ENCODE results near the gene ARHGEF4.
"Not testable (repeated sequence)": the region's sequence is repeated elsewhere in the genome, so short reads cannot be mapped to it uniquely, and the experiment has no call there.

ARHGEF4 gene

GRCh38 chr2:130892793-130893785 lies 56.4 kb downstream of the ARHGEF4 start:
- DNase-seq, result no peak

GRCh38 chr2:130894326-130894942 lies 57.7 kb downstream of the ARHGEF4 start:
- DNase-seq, result no peak

- no peak for DNase-seq
Measured at GRCh38 chr2:130896813-130897212, 60.1 kb downstream of the ARHGEF4 start.

- no peak for DNase-seq
Measured at GRCh38 chr2:130898553-130898952, 61.8 kb downstream of the ARHGEF4 start.

GRCh38 chr2:130899306-130899705 lies 62.6 kb downstream of the ARHGEF4 start:
- DNase-seq, result no peak

DNA sequence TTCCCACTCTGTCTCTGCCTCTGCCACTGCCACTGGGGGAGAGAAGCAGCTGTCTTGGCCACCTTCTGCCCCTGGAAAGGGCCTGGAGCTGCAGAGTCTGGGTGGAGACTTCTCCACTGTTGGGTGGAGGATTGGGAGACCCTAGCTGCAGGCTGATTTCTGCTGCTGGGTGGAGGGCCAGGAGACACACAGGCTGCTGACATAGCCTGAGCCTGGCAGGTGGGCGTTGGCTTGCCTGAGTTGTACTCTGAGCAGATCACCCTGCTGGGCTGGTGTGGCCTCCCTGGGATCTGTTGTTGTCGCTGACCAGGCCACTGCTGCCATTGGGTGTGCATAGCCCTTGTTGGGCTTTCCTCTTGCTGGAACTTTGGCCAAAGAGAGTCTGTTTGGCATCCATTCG lies 64.3 kb downstream of the ARHGEF4 start:
- DNase-seq, result no peak

DNA sequence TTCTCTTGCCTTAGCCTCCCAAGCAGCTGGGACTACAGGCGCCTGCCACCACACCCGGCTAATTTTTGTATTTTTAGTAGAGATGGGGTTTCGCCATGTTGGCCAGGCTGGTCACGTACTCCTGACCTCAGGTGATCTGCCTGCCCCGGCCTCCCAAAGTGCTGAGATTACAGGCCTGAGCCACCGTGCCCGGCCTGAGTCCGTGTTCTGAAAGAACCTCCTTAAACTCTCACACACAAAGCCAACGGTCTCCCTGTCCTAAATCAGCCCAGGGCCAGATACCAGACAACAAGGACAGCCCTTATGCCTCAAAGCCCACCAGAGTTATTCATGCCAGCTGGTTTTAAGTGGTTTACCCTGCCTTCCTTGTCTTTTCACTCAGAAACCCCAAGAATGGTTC lies 64.9 kb downstream of the ARHGEF4 start:
- not testable (repeated sequence) for DNase-seq

GRCh38 chr2:130908832-130909231 lies 72.1 kb downstream of the ARHGEF4 start:
- no peak for DNase-seq

GRCh38 chr2:130910931-130911330 lies 74.2 kb downstream of the ARHGEF4 start:
- DNase-seq, result no peak

DNA sequence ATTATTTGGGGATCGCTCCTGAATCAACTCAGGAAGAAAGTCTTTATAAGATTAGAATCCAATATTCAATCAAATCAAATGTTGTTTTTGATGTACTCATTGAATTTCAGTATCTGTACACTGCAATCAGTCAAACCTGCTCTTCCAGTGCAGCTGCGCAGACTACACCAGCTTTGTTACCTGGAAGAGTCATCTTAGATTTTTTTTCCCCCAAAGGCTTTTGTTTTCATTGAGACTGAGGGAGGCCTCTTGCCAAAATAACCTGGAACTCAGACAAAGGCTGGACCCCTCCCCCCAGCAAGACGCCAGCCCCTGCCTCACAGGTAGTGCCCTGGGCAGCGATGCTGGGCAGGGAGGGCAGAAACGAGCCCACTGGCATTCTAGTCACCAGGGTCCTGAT lies 74.8 kb downstream of the ARHGEF4 start:
- no peak for DNase-seq

GRCh38 chr2:130911996-130912395 lies 75.3 kb downstream of the ARHGEF4 start:
- DNase-seq, result no peak

DNA sequence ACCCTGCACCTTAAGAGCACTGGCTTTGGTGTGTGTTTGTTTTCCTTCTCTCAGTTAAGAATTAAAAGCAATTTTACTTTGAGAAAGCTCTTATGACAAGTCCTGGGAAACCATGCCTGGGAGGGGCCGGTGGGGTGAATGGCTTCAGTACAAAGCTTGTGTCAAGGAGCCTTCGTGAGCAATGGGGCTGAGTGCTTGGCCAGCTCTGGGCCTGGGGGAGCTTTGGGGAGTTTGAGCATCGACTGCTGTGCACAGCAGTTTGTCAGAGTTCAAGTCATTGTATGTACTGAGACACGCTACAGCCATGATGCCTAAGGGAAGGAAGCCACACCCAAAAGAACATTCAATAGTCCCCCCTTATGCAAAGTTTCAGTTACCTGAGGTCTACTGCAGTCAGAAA lies 75.8 kb downstream of the ARHGEF4 start:
- DNase-seq, result no peak

DNA sequence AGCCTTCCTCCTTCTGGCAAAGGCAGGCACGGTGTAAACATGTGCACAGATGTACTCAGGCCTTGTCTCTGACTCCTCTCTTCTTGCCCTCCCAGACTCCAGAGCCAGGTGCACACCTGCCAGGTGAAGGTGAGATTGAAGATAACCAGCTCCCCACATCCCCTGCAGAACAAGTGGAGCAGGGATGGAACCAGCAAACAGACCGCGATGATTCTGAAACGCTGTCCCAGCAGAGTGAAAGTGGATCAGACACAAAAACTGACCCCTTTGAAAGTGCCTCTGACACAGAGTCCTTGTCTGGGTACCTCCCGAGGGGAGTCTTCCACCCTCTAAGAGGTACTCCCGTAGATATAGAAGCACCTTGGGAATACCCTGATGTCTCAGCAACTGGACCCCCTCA lies 77.2 kb downstream of the ARHGEF4 start:
- DNase-seq, result no peak

DNA sequence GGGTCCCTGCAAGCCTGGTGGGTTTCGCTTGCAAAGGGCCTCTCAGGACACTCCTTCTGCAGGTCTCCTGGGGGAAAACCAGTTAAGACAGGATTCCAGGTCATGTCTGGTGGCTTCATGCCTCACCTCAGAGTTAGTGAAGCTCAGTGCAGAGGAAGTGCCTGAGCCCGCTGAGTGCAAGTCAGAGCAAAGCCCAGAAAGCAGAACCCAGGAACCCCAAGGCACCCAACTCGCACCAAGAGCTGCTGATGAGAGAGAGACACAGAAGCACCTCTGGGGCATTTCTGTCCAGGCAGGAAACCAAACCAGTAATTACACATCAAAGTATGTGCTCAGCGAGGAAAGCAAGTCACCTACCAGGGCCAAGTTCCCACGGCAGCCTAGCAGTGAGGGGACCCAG lies 78.4 kb downstream of the ARHGEF4 start:
- DNase-seq, result no peak

GRCh38 chr2:130915595-130916437 lies 79.1 kb downstream of the ARHGEF4 start:
- no peak for DNase-seq

DNA sequence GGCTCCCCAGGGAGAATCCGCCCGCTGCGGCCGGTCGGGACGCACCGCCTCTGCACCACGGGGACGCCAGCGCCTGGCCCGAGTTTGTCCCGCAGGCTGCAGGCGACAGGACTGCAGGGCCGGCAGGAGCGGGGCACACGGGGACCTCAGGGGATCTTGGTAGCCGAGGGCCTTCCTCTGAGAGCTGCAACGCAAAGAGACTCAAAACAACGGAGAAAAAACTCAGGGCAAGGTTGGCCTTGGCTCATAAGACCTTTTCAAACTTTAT lies 79.7 kb downstream of the ARHGEF4 start:
- no peak for DNase-seq

DNA sequence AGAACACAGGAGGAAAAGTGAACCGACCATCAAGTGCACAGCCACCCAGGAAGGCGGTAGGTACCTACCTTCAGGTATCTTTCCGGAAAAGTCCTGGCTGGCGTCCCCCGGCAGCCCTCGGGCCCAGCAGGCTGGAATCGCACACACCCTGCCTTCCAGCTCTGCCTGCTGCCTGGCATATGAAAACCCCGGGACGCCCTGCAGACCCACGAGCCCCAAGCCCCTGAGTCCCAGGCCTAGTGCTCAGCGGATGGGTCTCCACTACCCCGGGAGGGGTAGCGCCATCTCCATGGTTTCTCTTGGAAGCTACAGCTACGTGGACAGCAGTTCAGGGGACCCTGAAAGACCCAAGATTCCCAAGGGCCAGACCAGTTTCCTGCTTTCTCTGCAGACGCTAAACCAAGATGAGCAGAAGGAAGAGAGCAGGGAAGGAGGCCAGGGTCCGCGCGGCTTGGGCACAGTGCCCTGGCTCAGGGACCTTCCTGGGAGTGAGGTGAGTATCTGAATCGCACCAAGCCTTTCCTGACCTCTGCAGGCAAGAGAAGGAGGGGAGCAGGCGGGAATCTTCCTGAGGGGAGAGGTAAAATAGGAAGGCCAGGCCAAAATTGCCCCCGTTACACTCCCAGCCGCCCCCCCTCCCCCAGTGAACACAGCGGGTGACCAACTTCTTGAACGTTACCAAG lies 80.4 kb downstream of the ARHGEF4 start:
- DNase-seq, result no peak

- DNase-seq, result no peak
Measured at GRCh38 chr2:130918393-130918792, 81.7 kb downstream of the ARHGEF4 start.

- peak; percentile 45 for DNase-seq
Measured at GRCh38 chr2:130920415-130921163, 83.9 kb downstream of the ARHGEF4 start.

- DNase-seq, result no peak
Measured at GRCh38 chr2:130921164-130921476, 84.4 kb downstream of the ARHGEF4 start.

DNA sequence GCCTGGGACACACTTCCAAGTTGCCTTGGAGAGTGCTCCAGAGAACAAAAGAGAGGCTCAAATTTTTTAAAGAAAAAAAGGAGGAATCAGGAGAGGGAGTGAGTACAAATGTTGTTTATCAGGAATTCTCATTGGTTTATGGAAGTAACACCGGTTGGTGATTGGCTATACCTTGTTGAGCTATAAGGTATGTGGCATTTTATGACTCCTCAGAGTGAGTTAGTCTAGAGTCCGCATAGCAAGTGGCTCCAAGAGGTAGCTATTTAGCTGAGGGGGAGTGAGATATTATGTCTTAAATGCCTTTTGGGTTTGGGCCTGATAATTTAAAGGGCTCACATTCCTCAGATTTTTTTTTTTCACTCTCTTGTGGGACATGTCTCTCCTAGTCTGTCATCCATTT lies 85.7 kb downstream of the ARHGEF4 start:
- no peak for DNase-seq

DNA sequence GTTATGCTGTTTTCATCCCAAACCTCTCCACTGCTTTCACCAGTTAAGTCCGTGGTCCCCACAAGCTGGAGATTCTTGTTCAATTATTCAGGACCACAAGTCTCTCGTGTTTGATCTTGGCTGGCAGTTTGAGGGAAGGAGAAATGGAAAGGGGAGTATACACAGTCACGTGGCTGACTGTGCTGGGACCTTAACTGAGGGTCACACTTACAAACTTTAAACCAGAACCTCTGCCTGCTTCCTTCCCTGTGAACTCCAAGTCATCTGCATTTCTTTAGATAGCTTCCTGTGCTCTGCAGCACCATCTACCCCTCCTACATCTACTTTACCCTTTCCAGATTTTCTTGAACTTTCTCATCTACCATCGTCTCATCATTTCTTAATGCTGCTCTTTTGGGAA lies 91.7 kb downstream of the ARHGEF4 start:
- DNase-seq, result no peak
